ENCODE data around the gene ATP6V1G3.

The ATP6V1G3 gene

GRCh38 chr1:198543670-198544260, 3.3 kb upstream of the ATP6V1G3 start:
- DNase-seq (ENCODE audit: low read depth in 2 of 3, low spot score in 1 of 3) = no peak

GRCh38 chr1:198542632-198543031, 2.2 kb upstream of the ATP6V1G3 start:
- DNase-seq (ENCODE audit: low read depth in 2 of 3, low spot score in 1 of 3) = no peak

- DNase-seq (ENCODE audit: low read depth in 2 of 3, low spot score in 1 of 3) = no peak
Measured at GRCh38 chr1:198541737-198542136, 1.3 kb upstream of the ATP6V1G3 start.

- DNase-seq (ENCODE audit: low read depth in 2 of 3, low spot score in 1 of 3) = no peak
Measured at GRCh38 chr1:198538579-198539364, 1.7 kb downstream of the ATP6V1G3 start.

- DNase-seq (ENCODE audit: low read depth in 2 of 3, low spot score in 1 of 3) = no peak
Measured at GRCh38 chr1:198535631-198536030, 4.8 kb downstream of the ATP6V1G3 start.

GRCh38 chr1:198534548-198535418, 5.7 kb downstream of the ATP6V1G3 start:
- DNase-seq (ENCODE audit: low read depth in 2 of 3, low spot score in 1 of 3) = no peak

GRCh38 chr1:198531891-198532290, 8.6 kb downstream of the ATP6V1G3 start:
- no peak for DNase-seq (ENCODE audit: low read depth in 2 of 3, low spot score in 1 of 3)

- no peak for DNase-seq (ENCODE audit: low read depth in 2 of 3, low spot score in 1 of 3)
Measured at GRCh38 chr1:198530953-198531352, 9.5 kb downstream of the ATP6V1G3 start.

- no peak for DNase-seq (ENCODE audit: low read depth in 2 of 3, low spot score in 1 of 3)
Measured at GRCh38 chr1:198529414-198529813, 11.1 kb downstream of the ATP6V1G3 start.

GRCh38 chr1:198528364-198528763, 12.1 kb downstream of the ATP6V1G3 start:
- no peak for DNase-seq (ENCODE audit: low read depth in 2 of 3, low spot score in 1 of 3)

- DNase-seq (ENCODE audit: low read depth in 2 of 3, low spot score in 1 of 3) = no peak
Measured at GRCh38 chr1:198524556-198524955, 15.9 kb downstream of the ATP6V1G3 start.

- peak in 1 of 3 donors; percentile 15 for DNase-seq (ENCODE audit: low read depth in 2 of 3, low spot score in 1 of 3)
Measured at GRCh38 chr1:198524127-198524526, 16.4 kb downstream of the ATP6V1G3 start.

- DNase-seq (ENCODE audit: low read depth in 2 of 3, low spot score in 1 of 3) = no peak
Measured at GRCh38 chr1:198523182-198523950, 17.1 kb downstream of the ATP6V1G3 start.

- no peak for DNase-seq (ENCODE audit: low read depth in 2 of 3, low spot score in 1 of 3)
Measured at GRCh38 chr1:198520524-198521254, 19.8 kb downstream of the ATP6V1G3 start.

GRCh38 chr1:198519639-198520501, 20.6 kb downstream of the ATP6V1G3 start:
- peak in 1 of 3 donors; percentile 8 for DNase-seq (ENCODE audit: low read depth in 2 of 3, low spot score in 1 of 3)

- DNase-seq (ENCODE audit: low read depth in 2 of 3, low spot score in 1 of 3) = no peak
Measured at GRCh38 chr1:198517623-198518199, 22.8 kb downstream of the ATP6V1G3 start.

- DNase-seq (ENCODE audit: low read depth in 2 of 3, low spot score in 1 of 3) = no peak
Measured at GRCh38 chr1:198500096-198500495, 40.4 kb downstream of the ATP6V1G3 start.

- DNase-seq (ENCODE audit: low read depth in 2 of 3, low spot score in 1 of 3) = no peak
Measured at GRCh38 chr1:198499588-198499987, 40.9 kb downstream of the ATP6V1G3 start.

- no peak for DNase-seq (ENCODE audit: low read depth in 2 of 3, low spot score in 1 of 3)
Measured at GRCh38 chr1:198498881-198499280, 41.6 kb downstream of the ATP6V1G3 start.
